GM12878 (cell line): ENCODE results near the gene HHLA2. TPM values are rescaled to one million over a fixed set of nuclear protein-coding genes. Genes with fewer than 3 reads are reported as not detected.
"Not testable (repeated sequence)": the region's sequence is repeated elsewhere in the genome, so short reads cannot be mapped to it uniquely, and the experiment has no call there.

Experiments used
- ATAC-seq: fragments of 200-7000 bp; cut with Tn5 transposase; 3 replicates; pipeline ENCODE4 v1.9.1; 2020; ENCODE audit warnings: mild to moderate bottlenecking, moderate library complexity
- BruUV-seq: library from RNA; stranded (reverse); fragments of 400-500 nt; replicated peaks from 2 replicates; lab custom pipeline; 2021; lab: Mats Ljungman, UMichigan
- CTCF ChIA-PET: fragments of 300-600 bp; sonication (Branson Sonifier 250); formaldehyde crosslinking; extraction: SDS; loops from one replicate; lab custom pipeline; 2021; ENCODE audit warnings: inconsistent platforms; lab: Yijun Ruan, JAX
- POLR2A ChIA-PET: fragments of 350-600 bp; formaldehyde crosslinking; extraction: SDS; loops from one replicate; lab custom pipeline; 2021; ENCODE audit warnings: inconsistent platforms; lab: Charles Lee
- RAD21 ChIA-PET: fragments of 300-600 bp; sonication (Branson Sonifier 250); formaldehyde crosslinking; loops from one replicate; lab custom pipeline; 2023; ENCODE audit warnings: antibody characterized with exemption; ENCODE audit not compliant: unreplicated experiment; lab: Charles Lee
- SMC1A ChIA-PET: fragments of 300-600 bp; sonication (Branson Sonifier 250); formaldehyde crosslinking; loops from one replicate; lab custom pipeline; 2023; ENCODE audit not compliant: unreplicated experiment, uncharacterized antibody; lab: Charles Lee
- DNase-seq: peaks from one replicate; pipeline ENCODE4 v3.0.0-alpha.2; 2011; ENCODE audit warnings: low read depth, low spot score
- FAIRE-seq: peaks from 3 replicates; lab custom pipeline; 2011; peaks lifted over from hg19 to GRCh38; lab: Jason Lieb, UNC
- H2AFZ ChIP-seq: 2 replicates; pipeline ENCODE4 v1.6.0; 2011; ENCODE audit warnings: low read depth, low read length, control low read depth; ENCODE audit not compliant: control insufficient read depth
- H3K27ac ChIP-seq: 2 replicates; pipeline ENCODE4 v1.5.1; 2011; ENCODE audit warnings: control low read depth; ENCODE audit not compliant: control insufficient read depth, insufficient read depth
- H3K27me3 ChIP-seq, 2 experiments: replicated peaks in 1 of 2; 2 replicates each; pipeline versions ENCODE4 v1.6.0 to v1.6.1; 2011; ENCODE audit warnings: low read length in 1 of 2; ENCODE audit not compliant: control insufficient read depth in 2 of 2, insufficient read depth in 2 of 2
- H3K36me3 ChIP-seq, 2 experiments: 2 replicates each; pipeline ENCODE4 v1.5.1; 2011; ENCODE audit warnings: low read length in 1 of 2; ENCODE audit not compliant: control insufficient read depth in 2 of 2, insufficient read depth in 2 of 2
- H3K4me1 ChIP-seq: 2 replicates; pipeline ENCODE4 v1.6.1; 2011; ENCODE audit warnings: mild to moderate bottlenecking, low read length, moderate library complexity, mixed read lengths; ENCODE audit not compliant: control insufficient read depth, insufficient read depth
- H3K4me2 ChIP-seq: 2 replicates; pipeline ENCODE4 v1.6.0; 2011; ENCODE audit warnings: control low read depth; ENCODE audit not compliant: control insufficient read depth, insufficient read depth
- H3K4me3 ChIP-seq: fragments of 200-600 bp; sonication (generic); 2 replicates; pipeline ENCODE4 v1.5.1; 2016
- H3K79me2 ChIP-seq: 2 replicates; pipeline ENCODE4 v1.6.0; 2011; ENCODE audit warnings: low read length; ENCODE audit not compliant: control insufficient read depth, insufficient read depth
- H3K9ac ChIP-seq: 2 replicates; pipeline ENCODE4 v1.8.0; 2011; ENCODE audit warnings: low read length, control low read depth, mixed read lengths; ENCODE audit not compliant: control insufficient read depth, insufficient read depth
- H3K9me3 ChIP-seq: replicated peaks from 3 replicates; pipeline ENCODE4 v1.5.1; 2011; ENCODE audit warnings: mild to moderate bottlenecking, low read length; ENCODE audit not compliant: control insufficient read depth, insufficient read depth
- H4K20me1 ChIP-seq: 2 replicates; pipeline ENCODE4 v1.6.0; 2011; ENCODE audit not compliant: control insufficient read depth, insufficient read depth
- IRF3 ChIP-seq: fragments of 450-650 bp; IDR thresholded peaks from 2 replicates; pipeline ENCODE4 v1.6.1; 2014; ENCODE audit warnings: mild to moderate bottlenecking
- WGBS: methylation state at CpG from one replicate; pipeline ENCODE4 v1.1.6; 2016; ENCODE audit warnings: low lambda C conversion rate; ENCODE audit not compliant: insufficient replicate concordance, insufficient coverage; ENCODE audit errors: missing lambda C conversion rate; 5-methylcytosine and 5-hydroxymethylcytosine counted together
- in situ Hi-C: fragments of 300-500 bp; cut with MboI; formaldehyde crosslinking; loops from 9 replicates; pipeline ENCODE4 v1.14.3; 2018; ENCODE audit warnings: mixed read lengths
- intact Hi-C: fragments of 100-400 bp; cut with micrococcal nuclease; formaldehyde crosslinking; loops from one replicate; pipeline ENCODE4 v1.14.2; 2022; ENCODE audit not compliant: unreplicated experiment
- polyA plus RNA-seq, 11 experiments: library from polyadenylated mRNA; depleted of rRNA in 4 of 11; unstranded in 6 of 11; stranded (reverse) in 5 of 11; fragments of >200 nt; fragmentation: Nextera tagmentation in 4 of 11; fragmentation: Illumina TruSeq in 1 of 11; extraction: Ambion mirVana in 4 of 11; extraction: Trizol in 1 of 11; gene quantifications; 1 replicate in 1 of 11; 2 replicates in 10 of 11; pipeline versions ENCODE4 v1.2.1 to v1.2.3, GENCODE V29; 2011 to 2016; ENCODE audit warnings: inconsistent platforms in 2 of 11, missing spikeins in 2 of 11, low read depth in 1 of 11
- total RNA-seq, 4 experiments: library from RNA; depleted of rRNA in 3 of 4; stranded (reverse); fragments of >200 nt in 3 of 4; fragmentation: Illumina TruSeq in 1 of 4; extraction: Trizol in 1 of 4; gene quantifications; 2 replicates each; pipeline versions ENCODE4 v1.2.1 to v1.2.3, GENCODE V29; 2013 to 2021

The HHLA2 gene
- total and polyA plus RNA-seq, 10 of the 15 experiments (the other 5 are each of a cell fraction or from before 2014, with no cell fraction given) = 0.11 to 1.3 (median 0.28) TPM; not detected in 1

DNA sequence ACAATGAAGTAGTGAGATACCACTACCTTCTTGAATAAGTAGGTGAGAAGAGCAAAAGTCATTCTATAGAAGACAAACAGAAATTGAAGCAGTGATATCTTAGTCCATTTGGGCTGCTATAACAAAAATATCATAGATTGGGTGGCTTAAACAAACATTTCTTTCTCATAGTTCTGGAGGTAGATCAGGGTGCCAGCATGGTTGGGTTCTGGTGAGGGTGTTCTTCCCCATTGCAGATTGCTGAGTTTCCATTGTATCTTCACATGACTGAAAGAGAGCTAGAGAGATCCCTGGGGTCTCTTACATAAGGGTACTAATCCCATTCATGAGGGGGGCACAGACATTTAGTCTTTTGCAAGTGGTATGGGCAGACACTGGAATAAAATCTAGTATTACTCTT lies 41.2 kb upstream of the HHLA2 start (continued):
- no peak for TF ChIP-seq IRF3

DNA sequence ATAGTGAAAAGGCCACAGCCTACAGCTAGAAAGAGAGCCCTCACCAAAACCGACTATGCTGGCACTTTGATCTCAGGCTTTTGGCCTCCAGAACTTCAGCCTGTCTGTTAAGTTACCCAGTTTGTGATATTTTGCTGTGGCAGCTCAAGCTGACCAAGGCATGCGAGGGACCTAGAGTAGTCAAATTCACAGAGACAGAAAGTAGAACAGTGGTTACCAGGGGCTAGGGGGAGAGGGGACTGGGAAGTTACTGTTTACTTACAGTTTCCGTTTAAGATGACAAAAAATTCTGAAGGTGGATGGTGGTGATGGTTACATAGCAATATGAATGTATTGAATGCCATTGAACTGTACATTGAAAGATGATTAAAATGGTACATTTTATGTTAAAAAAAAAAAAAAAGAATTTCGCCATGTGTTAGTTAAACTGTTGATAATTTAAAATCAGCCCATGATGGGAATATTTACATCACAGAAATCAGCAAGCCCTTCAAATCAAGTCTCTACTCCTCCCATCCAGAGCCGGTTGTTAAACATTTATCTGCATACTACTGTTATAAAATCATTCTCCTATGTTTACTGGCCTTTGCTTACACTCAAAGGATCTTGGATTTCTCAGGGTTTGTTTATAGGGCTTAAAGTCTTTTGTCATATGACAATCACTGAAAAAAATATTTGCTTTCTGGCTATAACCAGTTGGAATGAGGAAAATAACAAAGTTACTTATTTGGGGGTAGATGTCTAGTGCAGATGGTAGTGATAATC lies 31.6 kb upstream of the HHLA2 start:
- CTCF ChIA-PET, SMC1A ChIA-PET, H4K20me1 ChIP-seq, BruUV-seq, H3K4me3 ChIP-seq, RAD21 ChIA-PET, H3K4me2 ChIP-seq, POLR2A ChIA-PET, H3K27me3 ChIP-seq, H3K79me2 ChIP-seq, FAIRE-seq, H3K27ac ChIP-seq, H3K9ac ChIP-seq, H3K4me1 ChIP-seq, intact Hi-C loops, H3K9me3 ChIP-seq, H3K36me3 ChIP-seq, in situ Hi-C loops, H2AFZ ChIP-seq, DNase-seq: not testable (repeated sequence)
- ATAC-seq = peak; percentile 58
- WGBS = 39% methylated on average over 5 of the region's 5 CpGs

DNA sequence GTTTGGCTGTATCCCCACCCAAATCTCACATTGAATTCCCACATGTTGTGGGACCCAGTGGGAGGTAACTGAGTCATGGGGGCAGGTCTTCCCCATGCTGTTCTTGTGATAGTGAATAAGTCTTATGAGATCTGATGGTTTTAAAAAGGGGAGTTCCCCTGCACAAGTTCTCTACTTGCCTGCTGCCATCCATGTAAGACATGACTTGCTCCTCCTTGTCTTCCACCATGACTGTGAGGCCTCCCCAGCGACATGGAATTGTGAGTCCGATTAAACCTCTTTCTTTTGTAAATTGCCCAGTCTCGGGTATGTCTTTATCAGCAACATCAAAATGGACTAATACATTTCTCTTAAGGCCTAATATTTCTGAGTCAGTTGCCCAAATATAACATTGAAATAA lies 28.1 kb upstream of the HHLA2 start:
- H3K36me3 ChIP-seq, POLR2A ChIA-PET, RAD21 ChIA-PET, H4K20me1 ChIP-seq, H3K79me2 ChIP-seq, FAIRE-seq, H3K4me3 ChIP-seq, H3K4me1 ChIP-seq, H3K9me3 ChIP-seq, intact Hi-C loops, DNase-seq, CTCF ChIA-PET, H3K4me2 ChIP-seq, BruUV-seq, H2AFZ ChIP-seq, H3K27me3 ChIP-seq, ATAC-seq, H3K9ac ChIP-seq, in situ Hi-C loops, H3K27ac ChIP-seq: not testable (repeated sequence)
- 48% methylated on average over 3 of the region's 3 CpGs for WGBS
- SMC1A ChIA-PET = interaction anchor here (1.0 to 1.1 kb wide), 2 partner anchors 19 to 105 kb away, joined by 3 read pairs; no protein-coding TSS in a partner anchor
